CD4-positive, alpha-beta T cell treated with Interleukin-15 for 4 hours (primary cell): Measurements from ENCODE around the gene TDRD7.
A peak's percentile ranks its signal among the peaks of the same experiment; 100 is the strongest.

ENCODE experiments used
- DNase-seq: peaks from one replicate; pipeline ENCODE4 v3.0.0-alpha.2; 2020; ENCODE audit warnings: low spot score

Gene TDRD7

GRCh38 chr9:97386733-97387503, 25.0 kb upstream of the TDRD7 start:
- peak; percentile 62 for DNase-seq

GRCh38 chr9:97387504-97387886, 24.4 kb upstream of the TDRD7 start:
- no peak for DNase-seq

GRCh38 chr9:97387936-97388684, 23.8 kb upstream of the TDRD7 start:
- DNase-seq = no peak

GRCh38 chr9:97388721-97389238, 23.1 kb upstream of the TDRD7 start:
- peak; percentile 9 for DNase-seq

GRCh38 chr9:97389249-97389648, 22.6 kb upstream of the TDRD7 start:
- DNase-seq = no peak

GRCh38 chr9:97390791-97391406, 21.0 kb upstream of the TDRD7 start:
- DNase-seq = no peak

- DNase-seq = no peak
Observed at GRCh38 chr9:97394881-97395280, 17.0 kb upstream of the TDRD7 start.

- no peak for DNase-seq
Observed at GRCh38 chr9:97395745-97396144, 16.2 kb upstream of the TDRD7 start.

GRCh38 chr9:97396256-97396655, 15.6 kb upstream of the TDRD7 start:
- DNase-seq = no peak

- DNase-seq = no peak
Observed at GRCh38 chr9:97397220-97397619, 14.7 kb upstream of the TDRD7 start.

- peak; percentile 67 for DNase-seq
Observed at GRCh38 chr9:97398999-97399758, 12.7 kb upstream of the TDRD7 start.

GRCh38 chr9:97403746-97404316, 8.1 kb upstream of the TDRD7 start:
- DNase-seq = no peak

GRCh38 chr9:97405551-97405950, 6.3 kb upstream of the TDRD7 start:
- no peak for DNase-seq

- no peak for DNase-seq
Observed at GRCh38 chr9:97406620-97407177, 5.2 kb upstream of the TDRD7 start.

- no peak for DNase-seq
Observed at GRCh38 chr9:97408562-97408961, 3.3 kb upstream of the TDRD7 start.

- DNase-seq = no peak
Observed at GRCh38 chr9:97411440-97411788, 482 bp upstream of the TDRD7 start.

GRCh38 chr9:97412626-97413385, 910 bp downstream of the TDRD7 start:
- DNase-seq = no peak

GRCh38 chr9:97413462-97413861, 1.6 kb downstream of the TDRD7 start:
- no peak for DNase-seq

GRCh38 chr9:97415146-97415545, 3.2 kb downstream of the TDRD7 start:
- DNase-seq = no peak

GRCh38 chr9:97418880-97419279, 7.0 kb downstream of the TDRD7 start:
- DNase-seq = no peak
